Sigmoid colon (tissue), 7 donors: Measurements from ENCODE around the gene PLEKHH3. TPM values are rescaled to one million over a fixed set of nuclear protein-coding genes. Genes with fewer than 3 reads are reported as not detected.

Source experiments
- DNase-seq: peaks from one replicate; pipeline ENCODE4 v3.0.0-alpha.2; 2019
- H3K27ac ChIP-seq, 4 donors: fragments of 200-600 bp; sonication (generic); one replicate each; pipeline ENCODE4 v1.5.1; 2016 to 2019; ENCODE audit warnings: mild to moderate bottlenecking in 1 of 4
- H3K27me3 ChIP-seq, 3 donors: fragments of 200-600 bp; sonication (generic); one replicate each; pipeline ENCODE4 v1.5.1; 2019; ENCODE audit warnings: mild to moderate bottlenecking in 1 of 3
- H3K36me3 ChIP-seq, 4 donors: fragments of 200-600 bp; sonication (generic); one replicate each; pipeline ENCODE4 v1.5.1; 2016 to 2019
- H3K4me1 ChIP-seq, 4 donors: fragments of 200-600 bp; sonication (generic); one replicate each; pipeline ENCODE4 v1.5.1; 2017 to 2019
- H3K4me3 ChIP-seq, 4 donors: fragments of 200-600 bp; sonication (generic); one replicate each; pipeline ENCODE4 v1.5.1; 2017 to 2019; ENCODE audit warnings: mild to moderate bottlenecking in 2 of 4, moderate library complexity in 1 of 4
- H3K9me3 ChIP-seq, 4 donors: fragments of 200-600 bp in 3 of 4; sonication (generic) in 3 of 4; one replicate each; pipeline versions ENCODE4 v1.5.1 to v1.6.1; 2013 to 2019
- EP300 ChIP-seq, 4 donors: sonication (generic); formaldehyde crosslinking; IDR thresholded peaks; one replicate each; pipeline ENCODE4 v1.6.1; 2017; ENCODE audit warnings: antibody characterized with exemption in 4 of 4
- POLR2A ChIP-seq, 2 donors: fragments of 450-650 bp; IDR thresholded peaks; one replicate each; pipeline ENCODE4 v1.6.1; 2016; ENCODE audit warnings: antibody characterized with exemption in 2 of 2, mild to moderate bottlenecking in 2 of 2, moderate library complexity in 2 of 2
- POLR2AphosphoS5 ChIP-seq, 4 donors: sonication (generic); formaldehyde crosslinking; IDR thresholded peaks; one replicate each; pipeline ENCODE4 v1.6.1; 2017; ENCODE audit warnings: antibody characterized with exemption in 4 of 4
- WGBS, 2 donors: extraction: QIAGEN DNeasy Blood & Tissue Kit; methylation state at CpG; one replicate each; pipeline ENCODE4 v1.1.7; 2013; 5-methylcytosine and 5-hydroxymethylcytosine counted together
- intact Hi-C: fragments of 100-400 bp; cut with DNase I; formaldehyde crosslinking; loops from one replicate; pipeline ENCODE4 v1.15.1; 2023
- polyA plus RNA-seq, 3 donors: library from polyadenylated mRNA; stranded (reverse); fragments of 200-250 nt; gene quantifications; one replicate each; pipeline ENCODE4 v1.2.3, GENCODE V29; 2013
- total RNA-seq, 4 donors: library from RNA; depleted of rRNA; stranded (reverse); fragments of >200 nt; gene quantifications; one replicate each; pipeline ENCODE4 v1.1.0, GENCODE V29; 2016
- TF ChIP-seq, protein P1 (sequence below), 4 experiments: fragments of 450-650 bp in 3 of 4; fragments of 200-600 bp in 1 of 4; IDR thresholded peaks; one replicate each; pipeline ENCODE4 v1.5.1; 2016 to 2019; ENCODE audit warnings: antibody characterized with exemption in 4 of 4, mild to moderate bottlenecking in 3 of 4, moderate library complexity in 2 of 4
- donor health status: healthy with polysubstance abuse.
- donor health status: Bipolar disorder and iron deficiency.
- donor health status: healthy.

PLEKHH3 gene
- total and polyA plus RNA-seq, 7 donors: 4.4 to 25.2 (median 14.7) TPM

DNA sequence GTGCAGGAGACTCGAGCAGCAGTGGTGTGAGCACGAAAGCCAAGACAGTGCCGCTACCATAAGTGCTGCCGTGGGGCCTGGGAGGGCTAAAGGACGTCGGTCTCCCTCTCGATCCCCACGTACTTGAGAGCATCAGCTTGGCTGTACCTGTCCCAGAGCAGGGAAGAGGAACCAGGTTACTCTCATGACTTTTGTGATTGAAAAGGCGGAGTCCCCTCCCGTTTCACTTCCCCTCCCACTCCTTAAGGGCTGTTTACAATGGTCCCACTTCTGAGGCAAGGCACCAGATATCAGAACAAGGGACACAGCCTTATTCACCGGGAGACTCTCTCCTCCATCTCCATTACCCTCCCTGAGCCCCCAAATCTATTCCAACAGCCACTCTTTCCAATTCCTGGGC is 25.7 kb upstream of the PLEKHH3 start:
- peaks cover 0 to 14% (median 12%) of the 10 kb centered on the region in 4 donors for H3K4me1 ChIP-seq
- no peak for DNase-seq
- no peaks in the 10 kb centered on the region for H3K9me3 ChIP-seq
- no peak for TF ChIP-seq EP300 (IDR thresholded peaks at IDR 0.05)
- TF ChIP-seq POLR2AphosphoS5 (IDR thresholded peaks at IDR 0.05): no peak
- TF ChIP-seq, protein P1, sequence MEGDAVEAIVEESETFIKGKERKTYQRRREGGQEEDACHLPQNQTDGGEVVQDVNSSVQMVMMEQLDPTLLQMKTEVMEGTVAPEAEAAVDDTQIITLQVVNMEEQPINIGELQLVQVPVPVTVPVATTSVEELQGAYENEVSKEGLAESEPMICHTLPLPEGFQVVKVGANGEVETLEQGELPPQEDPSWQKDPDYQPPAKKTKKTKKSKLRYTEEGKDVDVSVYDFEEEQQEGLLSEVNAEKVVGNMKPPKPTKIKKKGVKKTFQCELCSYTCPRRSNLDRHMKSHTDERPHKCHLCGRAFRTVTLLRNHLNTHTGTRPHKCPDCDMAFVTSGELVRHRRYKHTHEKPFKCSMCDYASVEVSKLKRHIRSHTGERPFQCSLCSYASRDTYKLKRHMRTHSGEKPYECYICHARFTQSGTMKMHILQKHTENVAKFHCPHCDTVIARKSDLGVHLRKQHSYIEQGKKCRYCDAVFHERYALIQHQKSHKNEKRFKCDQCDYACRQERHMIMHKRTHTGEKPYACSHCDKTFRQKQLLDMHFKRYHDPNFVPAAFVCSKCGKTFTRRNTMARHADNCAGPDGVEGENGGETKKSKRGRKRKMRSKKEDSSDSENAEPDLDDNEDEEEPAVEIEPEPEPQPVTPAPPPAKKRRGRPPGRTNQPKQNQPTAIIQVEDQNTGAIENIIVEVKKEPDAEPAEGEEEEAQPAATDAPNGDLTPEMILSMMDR (IDR thresholded peaks at IDR 0.05): no peak
- TF ChIP-seq POLR2A (IDR thresholded peaks at IDR 0.05): no peak
- no peak overlapping the region for H3K27ac ChIP-seq
- 87 to 89% methylated on average over 11 of the region's 11 CpGs for WGBS, 2 donors
- intact Hi-C loops: no loop called here
- H3K27me3 ChIP-seq: no peaks in the 10 kb centered on the region
- no peak overlapping the region for H3K4me3 ChIP-seq
- H3K36me3 ChIP-seq: peaks cover 44 to 87% (median 62%) of the 10 kb centered on the region in 4 donors

DNA sequence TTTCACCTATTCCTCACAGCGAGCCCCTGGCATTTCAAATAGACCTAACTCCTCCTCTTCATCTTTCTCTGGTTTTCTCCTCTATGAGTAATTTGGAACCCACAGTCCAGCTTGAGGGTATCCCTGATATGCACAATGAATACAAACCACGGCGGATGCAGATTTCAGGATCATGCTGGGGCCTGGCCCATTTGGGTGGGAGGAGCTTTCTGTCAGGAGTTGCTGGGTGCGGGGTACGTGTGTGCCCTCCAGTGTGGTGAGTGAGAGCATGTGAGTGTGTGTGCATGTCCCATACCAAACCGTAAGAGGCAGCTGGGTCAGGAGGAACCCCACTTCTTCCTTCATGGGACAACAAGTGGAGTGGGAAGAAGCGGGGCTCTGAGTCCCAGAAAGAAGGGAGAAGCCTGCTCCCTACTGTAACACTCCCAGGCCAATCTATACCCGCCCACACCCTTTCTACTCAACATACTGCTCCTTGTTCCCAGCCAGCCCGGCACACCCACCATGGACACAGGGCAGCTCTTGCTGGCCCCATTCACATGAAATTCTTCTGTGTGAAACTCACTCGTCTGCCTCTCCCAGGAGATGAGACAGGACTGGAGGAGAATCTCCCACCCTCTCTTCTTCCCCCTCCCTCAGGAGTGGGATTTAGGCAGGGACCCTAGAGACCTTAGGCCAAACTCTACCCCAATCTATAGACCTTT is 23.9 kb upstream of the PLEKHH3 start:
- intact Hi-C loops: no loop called here
- no peak for TF ChIP-seq POLR2AphosphoS5 (IDR thresholded peaks at IDR 0.05)
- no peak for TF ChIP-seq EP300 (IDR thresholded peaks at IDR 0.05)
- TF ChIP-seq POLR2A (IDR thresholded peaks at IDR 0.05): no peak
- TF ChIP-seq, protein P1 (IDR thresholded peaks at IDR 0.05): no peak
- no peak overlapping the region for H3K4me3 ChIP-seq
- no peaks in the 10 kb centered on the region for H3K27me3 ChIP-seq
- no peak overlapping the region for H3K27ac ChIP-seq
- H3K9me3 ChIP-seq: no peaks in the 10 kb centered on the region
- DNase-seq: no peak
- H3K4me1 ChIP-seq: peaks cover 0 to 14% (median 12%) of the 10 kb centered on the region in 4 donors
- WGBS, 2 donors: 83 to 86% methylated on average over 10 of the region's 10 CpGs
- H3K36me3 ChIP-seq: peaks cover 38 to 87% (median 57%) of the 10 kb centered on the region in 4 donors

DNA sequence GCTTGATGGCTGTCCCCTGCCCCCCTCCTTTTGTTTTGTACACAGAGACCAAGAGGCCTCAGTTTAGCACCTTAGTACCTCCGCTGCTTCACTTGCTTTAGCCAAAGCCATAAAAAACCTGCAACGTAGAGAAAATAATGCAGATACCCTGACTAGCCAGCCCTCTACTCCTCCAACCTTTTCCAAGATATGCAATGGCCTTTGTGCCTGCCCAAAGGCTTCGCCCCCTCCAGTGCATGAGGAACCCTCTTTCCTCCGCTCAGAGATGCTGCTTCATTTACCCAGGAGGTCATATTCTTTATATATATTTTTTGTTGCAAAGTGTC is 22.6 kb upstream of the PLEKHH3 start:
- 89 to 93% methylated on average over 4 of the region's 4 CpGs for WGBS, 2 donors
- TF ChIP-seq EP300 (IDR thresholded peaks at IDR 0.05): no peak
- TF ChIP-seq, protein P1 (IDR thresholded peaks at IDR 0.05): no peak
- no peak for DNase-seq
- Histone ChIP-seq H3K4me3 (no peak overlapping the region), H3K9me3 (no peaks in the 10 kb centered on the region), H3K27ac (peak overlapping the region in 3 of 4 donors; percentile 39 to 58 (median 54)), H3K36me3 (peaks cover 24 to 87% (median 49%) of the 10 kb centered on the region in 4 donors), H3K4me1 (peaks cover 0 to 14% (median 12%) of the 10 kb centered on the region in 4 donors), H3K27me3 (no peaks in the 10 kb centered on the region)
- intact Hi-C loops: no loop called here

DNA sequence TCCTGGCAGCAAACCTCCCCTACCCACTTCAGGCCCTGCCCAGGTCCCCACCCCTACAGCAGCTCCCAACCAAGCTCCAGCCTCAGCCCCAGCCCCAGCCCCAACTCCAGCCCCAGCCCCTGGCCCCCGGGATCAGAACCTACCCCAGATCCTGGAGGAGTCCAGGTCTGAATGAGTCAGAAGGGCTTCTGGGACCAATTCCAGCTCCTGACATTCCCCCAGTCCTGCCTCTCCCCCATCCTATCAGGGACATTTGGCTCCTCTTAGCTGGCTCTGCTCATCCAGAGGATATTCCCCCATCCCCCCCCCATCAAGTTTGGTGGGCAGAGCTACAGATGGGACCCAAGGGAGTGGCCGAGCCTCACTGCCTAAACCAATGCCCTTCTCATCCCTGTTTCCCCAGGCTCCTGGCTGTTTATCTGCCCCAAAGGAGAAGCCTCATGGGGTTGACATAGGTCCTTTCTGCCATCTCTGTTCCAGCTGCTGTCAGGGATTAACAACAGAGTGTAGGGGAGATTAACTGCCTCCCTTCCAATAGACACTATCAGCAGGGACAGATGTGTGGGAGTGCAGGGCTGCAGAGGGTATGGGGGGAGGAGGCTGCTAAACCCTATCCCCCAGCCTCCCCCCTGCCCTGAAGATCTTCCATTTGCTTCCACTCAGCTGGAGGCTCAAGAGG is 22.1 kb upstream of the PLEKHH3 start:
- Histone ChIP-seq H3K9me3 (no peaks in the 10 kb centered on the region), H3K36me3 (peaks cover 19 to 87% (median 46%) of the 10 kb centered on the region in 4 donors), H3K27ac (peak overlapping the region in 3 of 4 donors; percentile 39 to 58 (median 54)), H3K4me1 (peaks cover 0 to 14% (median 12%) of the 10 kb centered on the region in 4 donors), H3K27me3 (no peaks in the 10 kb centered on the region), H3K4me3 (no peak overlapping the region)
- TF ChIP-seq, protein P1 (IDR thresholded peaks at IDR 0.05): no peak
- intact Hi-C loops: no loop called here
- 82 to 88% methylated on average over 2 of the region's 2 CpGs for WGBS, 2 donors
- no peak for DNase-seq
